AML-193 (cell line): Measurements from ENCODE around the gene LRRN4CL.
A peak's percentile ranks its signal among the peaks of the same experiment; 100 is the strongest.
"Not testable (repeated sequence)": the region's sequence is repeated elsewhere in the genome, so short reads cannot be mapped to it uniquely, and the experiment has no call there.

Source experiments
- DNase-seq, 2 experiments: peaks; one replicate each; lab custom pipeline; 2025; lab: John Stamatoyannopoulos, UW

LRRN4CL gene

DNA sequence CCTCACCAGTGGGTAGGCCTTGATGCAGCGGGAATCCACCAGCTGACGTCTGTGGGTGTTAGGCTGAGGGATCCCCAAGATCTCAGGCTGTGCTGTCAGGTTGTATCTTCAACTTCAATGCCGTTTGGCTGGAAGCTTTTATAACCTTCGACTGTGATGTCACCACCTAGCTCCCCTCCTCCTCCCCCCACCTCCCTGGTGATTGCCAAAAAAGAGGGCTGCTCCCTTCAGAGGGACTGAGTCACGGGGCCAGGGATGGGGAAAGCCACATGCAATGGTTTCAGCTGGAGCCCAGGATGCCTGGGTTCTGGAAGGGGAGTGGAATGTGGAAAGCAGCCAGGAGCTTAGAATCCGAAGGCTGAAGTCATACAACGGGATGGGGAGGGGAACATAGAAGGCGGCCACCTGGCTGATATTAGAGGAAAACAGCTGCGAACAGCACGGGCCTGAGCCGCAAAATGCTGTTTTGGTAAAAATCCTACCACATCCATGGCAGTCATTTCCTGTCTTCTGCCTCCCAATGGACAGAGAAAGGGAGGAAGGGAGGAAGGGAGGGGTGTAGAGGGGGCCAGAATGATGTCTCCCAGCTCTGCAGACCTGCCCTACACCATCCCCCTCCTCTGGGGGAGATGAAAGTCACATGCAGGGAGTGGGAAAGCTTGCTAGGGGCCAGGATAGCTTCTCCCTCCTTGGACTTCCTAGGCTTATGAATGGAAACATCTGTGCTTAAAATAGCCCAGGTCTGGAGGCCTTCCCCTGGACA is at the start of gene LRRN4CL:
LRRN4CL (minus strand) TSS at position 110 of the 763 bp plus-strand sequence. CDS start 1,022 bp downstream, outside the sequence.
- no peak for DNase-seq

DNA sequence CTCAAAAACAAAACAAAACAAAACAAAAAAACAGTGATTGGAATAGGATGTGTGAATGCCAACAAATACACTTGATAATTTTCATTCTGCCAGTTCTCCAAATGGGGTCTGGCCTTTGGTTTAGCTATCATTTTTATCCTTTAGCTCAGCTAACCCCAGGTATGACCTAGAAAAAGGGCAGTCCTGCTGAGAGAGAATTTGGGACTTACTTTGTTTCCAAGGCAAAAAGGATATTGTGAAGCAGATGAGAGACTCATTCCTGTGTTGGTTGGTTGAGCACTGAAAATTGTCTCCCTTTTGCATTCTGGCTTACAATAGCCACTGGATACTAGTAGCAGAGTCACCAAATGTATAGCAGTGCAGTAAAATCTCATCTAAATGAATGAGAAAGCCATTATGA is 47.9 kb upstream of the LRRN4CL start:
- no peak for DNase-seq

DNA sequence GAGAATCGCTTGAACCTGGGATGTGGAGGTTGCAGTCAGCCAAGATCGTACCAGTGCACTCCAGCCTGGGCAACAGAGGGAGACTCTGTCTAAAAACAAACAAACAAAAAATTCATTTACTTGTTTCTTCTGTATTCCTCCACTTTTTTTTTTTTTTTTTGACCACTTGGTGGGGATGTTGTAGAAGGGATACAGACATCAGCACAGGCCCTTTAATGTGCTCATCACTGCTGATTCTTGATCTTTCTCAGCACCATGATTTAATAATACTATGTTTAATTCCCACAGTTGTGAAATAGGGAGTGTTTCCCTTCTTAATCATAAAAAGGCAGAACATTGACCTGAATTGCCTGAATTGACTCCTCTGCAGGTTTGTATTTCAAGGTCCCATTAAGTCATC is 43.5 kb upstream of the LRRN4CL start:
- peak; percentile 19 to 28 for DNase-seq

DNA sequence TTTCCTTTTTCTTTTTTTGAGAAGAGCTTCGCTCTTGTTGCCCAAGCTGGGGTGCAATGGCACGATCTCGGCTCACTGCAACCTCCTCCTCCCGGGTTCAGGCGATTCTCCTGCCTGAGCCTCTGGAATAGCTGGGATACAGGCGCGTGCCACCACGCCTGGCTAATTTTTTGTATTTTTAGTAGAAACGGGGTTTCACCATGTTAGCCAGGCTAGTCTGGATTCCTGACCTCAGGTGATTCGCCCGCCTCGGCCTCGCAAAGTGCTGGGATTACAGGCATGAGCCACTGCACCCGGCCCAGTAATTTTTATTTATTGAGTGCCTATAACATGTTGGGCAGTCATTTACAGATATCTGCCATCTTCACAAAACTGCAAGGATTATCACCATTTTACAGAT is 40.7 kb upstream of the LRRN4CL start:
- not testable (repeated sequence) for DNase-seq

DNA sequence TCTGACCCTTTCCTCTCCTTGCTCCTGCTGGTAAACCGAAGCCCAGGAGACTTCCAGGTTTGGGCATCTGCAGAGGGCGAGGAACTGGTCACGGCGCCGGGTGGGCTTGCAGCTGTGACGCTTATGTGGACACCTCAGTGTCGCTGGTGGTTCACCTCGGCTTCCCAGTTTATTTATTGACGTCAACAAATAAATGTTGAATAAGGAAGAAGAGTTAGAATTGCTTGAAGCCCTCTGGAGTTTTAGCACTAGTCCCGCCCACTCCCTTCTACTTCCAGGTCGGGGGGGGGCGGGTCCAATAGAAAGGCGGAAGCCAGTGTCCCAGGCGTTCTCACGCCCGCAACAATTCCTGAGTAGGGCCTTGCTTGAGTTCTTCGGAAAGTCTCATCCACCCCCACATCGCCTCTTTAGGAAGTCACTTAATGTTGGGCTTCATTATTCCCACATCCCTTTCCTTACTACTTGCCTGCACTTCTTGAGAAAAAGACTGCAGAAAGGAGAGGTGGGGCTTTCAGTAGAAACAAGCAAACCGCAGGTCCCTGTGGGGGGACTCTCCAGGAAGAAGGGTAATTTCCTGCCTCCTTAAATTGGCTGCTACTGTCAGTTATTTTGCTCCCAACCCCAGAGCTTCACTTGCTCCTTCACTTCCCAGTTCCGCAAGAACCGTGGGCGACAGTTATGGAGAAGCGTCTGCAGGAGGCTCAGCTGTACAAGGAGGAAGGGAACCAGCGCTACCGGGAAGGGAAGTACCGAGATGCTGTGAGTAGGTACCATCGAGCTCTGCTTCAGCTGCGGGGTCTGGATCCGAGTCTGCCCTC is 39.0 kb upstream of the LRRN4CL start, which contains the start of gene TTC9C:
TTC9C (plus strand) TSS at position 316 of the 818 bp plus-strand sequence; CDS start at position 679, 363 bp downstream.
- DNase-seq = peak; percentile 74 to 78

DNA sequence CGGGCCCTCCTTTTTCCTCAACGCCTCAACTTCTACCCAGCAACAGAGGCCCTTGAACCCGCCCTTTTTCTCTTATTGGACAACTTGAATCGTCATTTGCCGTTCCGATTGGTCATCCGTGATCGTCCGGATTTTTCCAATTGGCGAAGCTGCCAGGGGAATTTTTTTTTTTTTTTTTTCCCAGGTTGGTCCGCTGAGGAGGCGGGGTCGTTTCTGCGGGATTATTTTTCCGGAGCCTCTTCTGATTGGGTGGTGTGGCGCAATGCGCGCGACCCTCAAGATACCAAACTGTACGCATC is 38.5 kb upstream of the LRRN4CL start:
- peak; percentile 93 to 95 for DNase-seq

DNA sequence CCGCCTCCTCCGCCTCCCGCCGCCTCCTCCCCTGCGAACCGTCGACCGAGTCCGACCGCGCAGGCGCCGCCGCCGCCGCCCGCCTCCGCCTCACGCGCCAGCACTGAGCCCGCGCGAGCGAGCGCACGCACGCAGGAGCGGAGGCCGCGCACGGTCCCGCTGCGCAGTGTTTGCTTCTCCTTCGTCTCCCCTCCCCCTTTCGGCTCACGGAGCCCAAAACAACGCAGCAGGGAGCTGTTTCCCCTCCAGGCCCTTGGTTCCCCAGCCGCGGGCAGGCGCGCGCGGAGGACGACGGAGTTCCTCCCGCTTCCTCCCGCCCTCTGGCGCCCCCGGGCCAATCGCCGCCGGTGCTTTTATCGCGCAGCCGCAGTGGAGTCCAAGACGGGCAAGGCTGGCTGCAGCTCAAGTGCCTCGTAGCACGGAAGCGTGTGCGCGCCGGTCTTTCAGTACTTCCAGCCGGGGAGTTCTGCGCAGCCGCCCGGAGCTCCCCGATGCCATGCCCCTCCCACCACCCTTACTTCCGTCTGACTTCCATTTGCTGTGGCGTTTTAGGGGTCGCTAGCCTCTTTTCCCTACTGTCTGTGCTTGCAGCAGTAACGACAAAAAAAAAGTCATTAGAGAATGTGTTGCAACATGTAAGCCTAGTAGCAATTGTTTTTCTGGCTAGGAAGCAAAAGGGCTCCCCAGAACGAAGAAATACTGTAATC is 38.0 kb upstream of the LRRN4CL start, which contains the start of gene HNRNPUL2:
HNRNPUL2 (minus strand) TSS at position 293 of the 707 bp plus-strand sequence. CDS start 301 bp downstream, outside the sequence.
- peak; percentile 98 for DNase-seq

DNA sequence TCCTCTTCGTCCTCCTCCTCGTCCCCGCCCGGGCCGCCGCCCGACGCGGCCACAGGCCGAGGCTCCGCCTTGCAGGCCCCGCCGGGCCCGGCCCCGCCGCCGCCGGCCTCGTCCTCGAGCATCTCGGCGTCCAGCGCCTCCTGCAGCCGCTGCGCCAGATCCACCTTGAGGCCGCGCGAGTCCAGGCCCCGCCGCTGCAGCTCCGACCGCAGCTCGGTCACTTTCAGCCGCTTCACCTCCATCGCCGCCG is 37.5 kb upstream of the LRRN4CL start:
- no peak for DNase-seq

DNA sequence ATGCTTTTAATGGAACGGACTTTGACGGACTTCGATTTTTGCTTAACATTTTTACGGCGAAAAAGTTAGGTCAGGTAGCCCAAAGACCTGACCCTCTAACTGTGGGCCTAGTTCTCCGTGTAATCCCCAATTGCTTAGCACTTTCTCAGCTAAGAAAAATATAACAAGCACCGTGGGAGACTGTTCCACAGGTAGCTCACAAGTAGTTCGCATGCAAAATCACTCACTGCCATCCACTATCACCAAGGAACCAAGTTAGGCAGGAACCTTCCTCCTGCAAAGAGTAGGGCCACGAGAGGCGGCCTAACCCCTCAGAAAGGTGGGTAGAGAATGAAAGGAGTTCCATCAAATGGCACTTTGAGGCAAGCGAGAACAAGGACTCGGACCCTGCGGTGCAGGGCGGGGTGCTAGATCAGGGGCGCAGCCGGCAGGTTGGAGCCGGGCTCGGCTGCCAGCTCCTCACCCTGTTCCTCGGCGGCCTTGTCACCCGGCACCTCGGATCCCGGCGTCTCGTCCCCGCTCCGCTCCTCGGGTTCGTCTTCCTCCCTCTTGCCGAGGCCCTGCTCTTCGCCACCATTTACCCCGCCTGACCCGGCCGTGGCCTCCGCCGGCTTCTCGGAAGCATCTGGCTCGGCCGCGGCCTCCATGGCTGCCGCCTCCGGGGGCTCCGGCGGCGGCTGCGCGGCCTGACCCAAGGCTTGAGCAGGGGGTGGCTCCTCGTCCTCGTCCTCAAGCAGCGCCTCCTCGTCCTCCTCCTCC is 37.0 kb upstream of the LRRN4CL start:
- DNase-seq = no peak

DNA sequence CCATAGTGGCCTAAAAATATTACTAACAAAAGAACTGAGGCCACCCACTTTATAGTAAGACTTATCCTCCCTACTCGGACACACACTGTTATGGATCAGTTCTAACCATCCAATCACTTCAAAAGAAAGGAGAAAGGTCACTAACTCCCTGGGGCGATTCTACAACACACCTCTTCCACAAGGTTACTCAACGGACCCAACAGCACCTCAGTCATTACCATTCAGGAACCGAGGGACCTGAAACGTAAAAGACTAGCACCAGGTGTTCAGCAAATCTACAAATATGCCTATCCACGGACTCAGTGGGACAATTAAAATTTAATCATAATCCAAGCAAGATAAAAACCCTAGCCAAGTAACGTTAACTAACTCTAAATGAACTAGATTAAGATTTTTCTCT is 36.3 kb upstream of the LRRN4CL start:
- DNase-seq = no peak

DNA sequence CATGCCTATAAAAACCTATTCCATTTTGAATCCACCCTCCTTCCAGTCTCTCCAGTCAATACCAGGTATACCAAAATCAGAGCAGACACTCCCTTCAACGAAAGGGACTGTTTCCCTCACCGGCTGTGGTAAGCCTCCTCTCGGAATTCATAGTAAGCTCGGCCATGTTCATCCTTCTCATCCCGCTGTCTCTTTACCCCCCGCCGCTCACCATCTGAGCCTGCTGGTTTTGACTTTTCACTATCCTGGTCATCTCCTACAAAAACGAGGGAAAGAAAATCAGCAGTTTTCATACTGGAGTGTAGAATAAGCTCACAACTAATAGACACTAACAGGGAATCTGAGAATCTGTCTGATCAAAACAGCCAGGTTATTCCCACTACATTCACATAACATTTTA is 34.8 kb upstream of the LRRN4CL start:
- DNase-seq = no peak

DNA sequence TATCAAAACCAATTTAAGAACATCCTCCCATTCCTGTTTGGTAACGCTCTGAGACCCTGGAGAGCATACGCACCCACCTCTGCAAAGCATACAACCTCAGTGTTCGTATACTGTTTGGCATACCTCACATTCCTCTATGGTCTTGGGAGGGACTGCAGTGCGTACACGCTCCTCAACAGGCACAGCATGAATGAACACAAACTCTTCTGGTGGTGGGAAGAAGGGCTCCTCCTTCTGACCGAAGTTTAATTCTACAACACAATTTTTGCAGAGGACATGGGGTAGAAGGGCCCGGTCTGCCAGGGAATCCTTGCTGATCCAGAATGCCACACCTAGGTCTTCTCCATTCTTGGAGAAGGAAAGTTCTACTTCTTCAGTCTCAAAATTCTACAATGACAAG is 32.7 kb upstream of the LRRN4CL start:
- no peak for DNase-seq

DNA sequence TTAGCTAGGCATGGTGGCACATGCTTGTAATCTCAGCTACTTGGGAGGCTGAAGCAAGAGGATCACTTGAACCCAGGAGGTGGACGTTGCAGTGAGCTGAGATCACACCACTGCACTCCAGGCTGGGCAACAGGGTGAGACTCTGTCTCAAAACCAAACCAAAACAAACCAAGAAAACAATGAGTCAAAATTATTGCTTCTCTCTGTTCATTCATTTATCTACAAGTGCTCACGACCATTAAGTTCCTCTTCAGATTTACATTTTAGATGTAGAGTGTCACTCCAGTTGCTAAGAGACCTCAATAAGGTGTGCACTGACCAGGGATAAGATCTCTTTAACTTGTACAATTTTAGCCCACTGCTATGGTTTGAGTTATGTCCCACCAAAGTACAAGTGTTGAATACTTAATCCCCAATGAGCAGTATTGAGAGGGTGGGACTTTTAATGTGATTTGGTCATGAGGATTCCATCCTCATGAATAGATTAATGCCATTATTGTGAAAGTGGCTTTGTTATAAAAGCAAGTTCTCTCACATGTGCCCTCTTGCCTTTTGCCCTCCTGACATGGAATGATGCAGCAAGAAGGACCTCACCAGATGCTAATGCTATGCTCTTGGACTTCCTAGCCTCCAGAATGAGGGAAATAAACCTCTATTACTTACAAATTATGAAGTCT is 30.1 kb upstream of the LRRN4CL start:
- DNase-seq = no peak

DNA sequence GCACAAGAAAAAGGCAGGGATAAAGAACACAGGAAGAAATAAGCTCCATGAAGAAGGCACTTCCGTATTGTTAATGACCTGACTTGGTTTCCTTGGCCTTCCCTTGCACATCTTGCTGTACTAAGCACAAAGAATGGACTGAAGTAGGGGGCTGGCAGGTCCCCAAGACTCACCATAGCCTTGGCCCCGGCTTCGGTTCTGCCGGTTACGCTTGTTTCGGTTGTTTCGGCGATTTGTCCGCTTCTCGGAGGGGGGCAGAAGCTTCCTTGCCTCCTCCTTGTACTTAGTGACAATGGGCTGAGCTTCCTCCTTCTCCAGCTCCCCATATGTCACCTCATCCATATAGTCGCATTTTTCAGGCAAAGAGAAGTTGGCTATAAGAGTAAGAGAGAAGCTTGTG is 27.5 kb upstream of the LRRN4CL start:
- no peak for DNase-seq

DNA sequence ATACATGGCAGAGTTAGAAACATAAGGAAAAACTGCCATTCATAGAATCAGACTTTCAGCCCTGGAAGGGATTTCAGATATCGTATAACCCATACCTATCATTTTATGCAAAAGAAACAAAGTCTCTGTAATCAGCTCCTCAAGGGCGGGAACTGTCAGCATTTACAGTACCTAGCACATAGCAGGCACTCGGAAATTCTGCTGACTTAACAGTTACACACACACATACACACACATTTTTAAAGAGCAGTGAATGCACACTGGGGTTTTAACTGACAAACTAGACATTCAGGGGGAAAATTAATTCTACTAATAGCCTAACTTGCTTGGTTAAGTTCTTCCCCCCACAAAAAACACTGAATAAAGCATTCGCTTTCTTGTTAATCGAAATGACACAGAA is 26.9 kb upstream of the LRRN4CL start:
- no peak for DNase-seq

DNA sequence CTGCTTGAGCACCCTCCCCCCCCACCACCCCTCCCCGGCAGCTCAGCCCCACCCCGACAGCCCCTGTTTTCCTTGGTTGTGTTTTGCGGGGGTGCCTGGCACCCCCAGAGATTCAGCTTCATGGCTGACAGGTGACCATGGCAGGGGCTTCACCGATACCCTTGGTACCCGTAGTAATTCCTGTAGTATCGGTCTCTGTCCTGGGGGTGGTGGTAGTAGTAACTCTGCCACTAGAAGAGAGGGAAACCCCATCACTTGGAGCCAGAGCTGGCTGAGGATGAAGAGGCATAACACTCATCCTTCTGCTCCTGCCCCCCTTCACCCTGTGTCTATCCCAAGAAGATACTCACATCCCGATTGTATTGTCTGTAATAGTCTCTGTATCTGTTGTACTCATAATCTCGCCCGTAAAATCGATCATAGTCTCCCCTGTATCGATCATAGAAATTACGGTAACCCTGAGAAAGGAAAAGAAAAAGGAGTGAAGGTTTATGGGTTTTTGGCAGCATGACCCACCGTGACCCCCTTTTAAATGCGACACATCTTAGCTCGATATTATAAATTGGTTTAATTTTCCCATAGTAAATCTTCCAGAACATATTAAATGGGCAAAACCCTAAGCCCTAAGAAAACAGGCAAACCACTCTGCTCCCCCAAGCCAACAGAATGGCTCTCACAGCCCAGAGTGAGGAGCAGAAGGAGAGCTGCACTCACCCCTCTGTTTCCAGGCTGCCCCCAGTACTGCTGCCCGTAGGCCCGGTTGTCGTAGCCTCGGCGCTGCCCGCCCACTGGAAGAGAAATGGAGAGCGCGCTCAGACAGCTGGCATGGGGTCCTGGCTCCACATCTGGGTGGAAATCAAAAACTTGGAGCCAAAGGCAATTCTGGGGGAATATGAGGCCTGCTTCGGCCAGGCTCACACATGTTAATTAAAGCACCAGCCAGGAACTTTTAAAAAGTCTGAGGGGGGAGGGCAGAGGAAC is 26.1 kb upstream of the LRRN4CL start:
- no peak for DNase-seq

DNA sequence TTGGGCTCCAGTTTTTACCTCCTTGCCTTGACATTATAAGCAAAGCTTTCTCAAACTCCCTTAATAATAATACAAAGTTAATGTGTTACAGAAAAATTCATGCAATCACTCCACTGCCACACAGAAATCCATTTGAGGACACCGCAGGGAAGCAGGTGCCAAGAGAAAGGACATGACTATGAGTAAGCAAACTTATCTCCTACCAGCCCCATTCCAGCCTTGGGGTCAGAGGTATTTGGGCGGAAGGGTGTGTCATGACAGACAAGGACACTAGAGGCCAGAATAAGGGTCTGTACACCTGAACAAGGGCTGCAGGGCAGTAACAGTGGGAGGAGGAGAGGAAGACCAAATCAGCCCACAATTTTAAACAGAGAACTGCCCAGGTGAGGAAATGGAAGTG is 24.0 kb upstream of the LRRN4CL start:
- no peak for DNase-seq

DNA sequence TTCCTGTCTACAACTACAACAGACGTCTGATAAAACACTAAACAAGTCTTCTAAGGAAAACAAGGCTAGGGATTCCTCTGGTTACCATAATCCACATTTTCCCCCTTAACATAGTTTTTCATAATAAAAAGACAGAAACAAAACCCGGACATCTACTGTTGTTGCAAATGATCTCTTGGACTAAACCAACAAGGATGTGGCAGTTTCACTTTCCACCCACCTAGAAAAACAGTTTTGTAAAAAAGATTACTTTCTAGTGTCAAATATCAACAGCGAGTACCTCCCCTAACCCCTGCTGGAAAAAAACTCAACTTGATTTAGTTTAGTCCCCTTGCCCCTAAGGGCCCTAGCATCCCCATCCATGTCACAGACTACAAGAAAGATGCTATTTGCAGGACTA is 23.5 kb upstream of the LRRN4CL start:
- no peak for DNase-seq

DNA sequence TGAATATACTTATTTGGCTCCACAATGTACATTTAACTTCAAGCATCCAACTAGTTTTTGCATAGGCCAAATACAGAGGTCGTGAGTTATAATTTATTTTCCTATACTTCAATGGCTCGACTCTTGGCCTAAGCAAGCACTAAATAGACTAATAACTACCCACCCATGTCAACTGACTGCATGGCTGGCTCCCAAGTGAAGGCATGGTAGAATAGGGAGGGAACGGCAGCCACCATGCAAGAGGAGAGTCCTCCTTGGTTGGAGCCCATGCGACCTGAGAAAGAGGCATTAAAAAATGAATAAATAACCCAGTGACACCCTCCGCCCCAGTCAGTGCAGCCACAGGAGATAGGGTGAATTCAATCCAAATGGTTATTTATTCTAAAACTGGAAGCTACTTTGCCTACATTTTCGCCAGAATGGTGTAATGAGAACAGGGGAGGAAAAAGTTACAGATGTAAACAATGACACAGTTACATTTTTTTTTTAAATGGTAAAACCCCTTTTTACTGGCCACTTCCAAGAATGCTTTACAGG is 23.0 kb upstream of the LRRN4CL start:
- DNase-seq = no peak

DNA sequence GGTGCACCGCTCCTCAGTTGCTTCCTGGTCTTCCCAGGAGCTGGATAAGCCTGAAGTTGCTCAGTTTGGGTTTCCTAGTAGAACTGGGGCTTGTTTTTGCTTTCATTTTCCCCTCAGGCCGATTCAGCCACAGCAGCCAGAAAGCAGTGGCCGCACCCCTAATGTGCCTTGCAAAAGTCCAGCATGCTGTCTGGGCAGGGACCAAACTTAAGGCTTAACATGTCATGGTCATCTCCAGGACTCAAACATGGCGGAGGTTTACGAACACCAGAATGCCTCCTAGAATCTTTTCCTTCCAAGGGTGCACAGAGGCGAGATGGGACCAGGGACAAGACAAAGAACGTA is 20.6 kb upstream of the LRRN4CL start:
- DNase-seq = no peak
